OCI-M1 (cell line): ENCODE results near the gene CDON.
A peak's percentile ranks its signal among the peaks of the same experiment; 100 is the strongest.
"Not testable (repeated sequence)": the region's sequence is repeated elsewhere in the genome, so short reads cannot be mapped to it uniquely, and the experiment has no call there.

Experiments
- DNase-seq: peaks from one replicate; lab custom pipeline; 2025; lab: John Stamatoyannopoulos, UW

The CDON gene

DNA sequence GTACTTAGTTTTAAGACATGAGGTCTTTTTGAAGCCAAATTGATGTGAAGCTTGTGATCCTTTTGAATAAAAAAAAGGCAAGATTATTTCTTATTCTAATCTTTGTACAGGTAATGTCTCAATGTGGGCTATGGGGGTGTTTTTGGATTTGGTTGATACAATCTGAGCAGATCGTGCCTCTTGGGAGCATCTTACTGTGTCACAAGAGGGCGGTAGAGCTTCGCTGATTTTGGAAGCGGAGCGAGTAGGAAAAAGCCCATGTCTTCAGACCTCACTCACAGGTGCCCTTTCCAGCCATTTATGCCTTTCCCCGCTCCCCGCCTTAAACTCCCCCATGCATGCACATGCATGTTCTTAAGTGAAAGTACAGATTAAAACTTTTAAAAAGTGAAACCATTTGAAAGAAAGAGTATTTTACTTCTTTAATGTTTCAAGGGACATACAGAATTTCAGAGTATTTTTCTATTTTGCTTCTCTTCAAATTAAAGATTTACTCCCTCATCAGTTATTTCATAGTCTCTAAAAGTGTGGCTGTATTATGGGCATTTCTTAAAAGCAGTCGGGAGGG lies 139.6 kb downstream of the CDON start:
- peak; percentile 92 for DNase-seq

- no peak for DNase-seq
Measured at GRCh38 chr11:125922156-125922555, 140.5 kb downstream of the CDON start.

DNA sequence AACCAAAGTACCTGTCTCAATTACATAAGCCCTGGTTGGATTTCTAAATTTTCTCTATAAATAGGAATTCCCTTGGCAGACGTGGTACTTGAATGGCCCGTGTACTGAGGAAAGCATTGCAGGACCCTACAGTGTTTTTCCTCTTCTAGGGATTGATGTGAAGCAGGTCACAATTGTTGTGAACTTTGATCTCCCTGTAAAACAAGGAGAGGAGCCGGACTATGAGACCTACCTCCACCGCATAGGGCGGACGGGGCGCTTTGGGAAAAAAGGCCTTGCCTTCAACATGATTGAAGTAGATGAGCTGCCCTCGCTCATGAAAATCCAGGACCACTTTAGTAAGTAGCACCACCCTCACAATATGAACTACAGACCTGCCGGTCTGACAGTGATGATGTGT lies 141.6 kb downstream of the CDON start:
- no peak for DNase-seq

DNA sequence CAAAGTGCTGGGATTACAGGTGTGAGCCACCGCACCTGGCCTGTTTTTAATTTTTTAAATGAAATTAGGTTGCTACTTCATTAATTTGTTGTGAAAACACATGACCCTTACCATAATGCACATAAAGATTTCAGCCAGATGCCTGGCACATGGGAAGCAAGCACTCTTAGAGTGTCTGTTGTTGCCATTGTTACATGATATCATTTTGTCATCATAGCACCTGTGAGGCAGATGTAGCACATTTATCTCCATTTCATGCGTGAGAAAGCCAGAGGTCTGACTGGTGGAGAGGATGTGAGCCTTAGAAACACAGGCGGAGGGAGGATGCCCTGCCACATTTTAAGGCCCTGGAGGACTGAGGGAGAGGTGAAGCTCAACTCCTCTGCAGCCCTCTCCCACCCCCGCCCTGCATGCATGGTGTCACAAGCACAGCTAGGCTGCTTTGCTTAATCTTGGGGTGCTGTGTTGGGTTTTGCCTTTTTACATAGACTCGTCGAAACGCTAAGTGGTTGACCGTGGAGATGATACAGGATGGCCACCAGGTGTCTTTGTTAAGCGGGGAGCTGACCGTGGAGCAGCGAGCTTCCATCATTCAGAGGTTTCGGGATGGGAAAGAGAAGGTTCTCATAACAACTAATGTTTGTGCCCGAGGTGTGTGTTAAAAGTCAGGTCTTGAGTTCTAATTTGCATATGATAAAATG lies 144.4 kb downstream of the CDON start:
- no peak for DNase-seq

GRCh38 chr11:125916683-125917347 lies 145.9 kb downstream of the CDON start:
- DNase-seq: no peak

GRCh38 chr11:125914601-125915000 lies 148.1 kb downstream of the CDON start:
- DNase-seq: not testable (repeated sequence)

DNA sequence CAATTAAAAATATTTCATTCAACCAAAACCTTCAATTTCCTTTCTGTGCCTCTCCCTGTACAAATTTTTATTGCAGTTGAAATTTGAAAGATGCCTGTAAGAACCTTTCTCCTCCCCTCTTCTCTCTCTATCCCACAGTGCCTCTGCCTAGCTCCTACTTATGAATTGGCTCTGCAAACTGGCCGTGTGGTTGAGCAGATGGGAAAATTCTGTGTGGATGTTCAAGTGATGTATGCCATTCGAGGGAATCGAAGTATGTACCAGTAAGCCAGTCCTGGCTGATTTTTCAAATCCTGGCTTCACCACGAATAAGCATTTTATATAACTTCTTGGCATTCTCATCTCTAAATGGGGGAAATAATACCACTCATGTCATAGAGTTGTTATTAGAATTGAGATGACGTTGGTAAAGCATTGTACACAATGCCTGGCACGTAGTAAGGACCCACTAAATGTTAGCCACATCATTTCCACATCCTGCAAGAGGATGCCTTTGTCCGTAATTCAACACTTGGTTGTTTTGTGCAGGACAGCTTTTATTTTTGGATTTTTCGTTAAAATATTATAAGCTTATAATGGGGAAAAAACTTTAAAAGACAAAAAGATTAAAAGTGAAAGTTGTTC lies 152.3 kb downstream of the CDON start:
- no peak for DNase-seq
